Caco-2 (cell line): Measurements from ENCODE around the gene PDZD8. TPM values are rescaled to one million over a fixed set of nuclear protein-coding genes. Genes with fewer than 3 reads are reported as not detected.

ENCODE experiments used
- BruUV-seq: library from RNA; stranded (reverse); fragments of 400-500 nt; replicated peaks from 2 replicates; lab custom pipeline; 2021; lab: Mats Ljungman, UMichigan
- CTCF ChIA-PET: fragments of 300-600 bp; sonication (Branson Sonifier 250); formaldehyde crosslinking; loops from one replicate; lab custom pipeline; 2022; ENCODE audit warnings: antibody characterized with exemption; lab: Charles Lee
- POLR2A ChIA-PET: fragments of 300-600 bp; sonication (Branson Sonifier 250); formaldehyde crosslinking; loops from one replicate; lab custom pipeline; 2022; ENCODE audit warnings: antibody characterized with exemption; lab: Charles Lee
- DNase-seq, 2 experiments: peaks; one replicate each; pipeline versions ENCODE4 v3.0.0 to v3.0.0-alpha.2; 2020 to 2022
- H3K27me3 ChIP-seq: replicated peaks from 2 replicates; pipeline ENCODE4 v1.6.0; 2011; ENCODE audit warnings: low read length; ENCODE audit not compliant: control insufficient read depth, insufficient read depth
- H3K36me3 ChIP-seq: 2 replicates; pipeline ENCODE4 v1.5.1; 2011; ENCODE audit warnings: low read length; ENCODE audit not compliant: control insufficient read depth, insufficient read depth
- H3K4me1 ChIP-seq: fragments of 250-450 bp; sonication (Bioruptor Pico); 2 replicates; pipeline ENCODE4 v1.5.1; 2020; ENCODE audit warnings: mild to moderate bottlenecking
- H3K4me3 ChIP-seq: 2 replicates; pipeline ENCODE4 v1.5.1; 2011; ENCODE audit warnings: low read depth, mild to moderate bottlenecking, control low read depth, low read length
- H3K9me3 ChIP-seq: fragments of 250-450 bp; sonication (Bioruptor Pico); 2 replicates; pipeline ENCODE4 v1.5.1; 2020; ENCODE audit warnings: mild to moderate bottlenecking, moderate library complexity
- H3K27ac Mint-ChIP-seq: one replicate; pipeline ENCODE4 v1.8.0; 2022; ENCODE audit warnings: mixed read lengths; ENCODE audit not compliant: unreplicated experiment
- H3K27me3 Mint-ChIP-seq: one replicate; pipeline ENCODE4 v1.8.0; 2022; ENCODE audit warnings: mixed read lengths; ENCODE audit not compliant: insufficient read depth, unreplicated experiment
- H3K36me3 Mint-ChIP-seq: one replicate; pipeline ENCODE4 v1.8.0; 2022; ENCODE audit warnings: mild to moderate bottlenecking, mixed read lengths; ENCODE audit not compliant: insufficient read depth, unreplicated experiment
- H3K4me1 Mint-ChIP-seq: one replicate; pipeline ENCODE4 v1.8.0; 2022; ENCODE audit warnings: low read depth, mixed read lengths; ENCODE audit not compliant: unreplicated experiment
- H3K4me3 Mint-ChIP-seq: one replicate; pipeline ENCODE4 v1.8.0; 2022; ENCODE audit warnings: mild to moderate bottlenecking, moderate library complexity, mixed read lengths; ENCODE audit not compliant: unreplicated experiment
- H3K9me3 Mint-ChIP-seq: one replicate; pipeline ENCODE4 v1.8.0; 2022; ENCODE audit warnings: mixed read lengths; ENCODE audit not compliant: unreplicated experiment
- CTCF ChIP-seq, 2 experiments: fragments of 200-600 bp in 1 of 2; IDR thresholded peaks; 1 replicate in 1 of 2; 2 replicates in 1 of 2; pipeline versions ENCODE4 v1.5.1 to v1.8.0; 2011 to 2022; ENCODE audit warnings: antibody characterized with exemption in 1 of 2, control low read depth in 1 of 2, inconsistent platforms in 1 of 2, low read depth in 1 of 2, low read length in 1 of 2, mild to moderate bottlenecking in 1 of 2, moderate library complexity in 1 of 2; ENCODE audit not compliant: insufficient read depth in 1 of 2, severe bottlenecking in 1 of 2, unreplicated experiment in 1 of 2
- intact Hi-C: fragments of 100-400 bp; cut with micrococcal nuclease; formaldehyde crosslinking; loops from one replicate; pipeline ENCODE4 v1.10.0; 2022; ENCODE audit not compliant: unreplicated experiment
- total RNA-seq: library from RNA; stranded (reverse); gene quantifications from 2 replicates; pipeline ENCODE4 v1.2.3, GENCODE V29; 2022

PDZD8 gene
- total RNA-seq, 1 experiment from 2014 or later, result 49.4 TPM

GRCh38 chr10:117355072-117355471 is 20.2 kb downstream of the PDZD8 start:
- TF ChIP-seq CTCF (IDR thresholded peaks at IDR 0.05; ENCODE audit: insufficient read depth in 1 of 2, low read depth in 1 of 2, low read length in 1 of 2, severe bottlenecking in 1 of 2, unreplicated experiment in 1 of 2), result no peak
- peaks cover 15% of the 10 kb centered on the region for H3K4me1 ChIP-seq
- no peaks in the 10 kb centered on the region for H3K27me3 ChIP-seq
- H3K36me3 ChIP-seq, result no peaks in the 10 kb centered on the region; the same call in 1 of the 2 replicates
- ChIA-PET CTCF (no interaction called here), POLR2A (no interaction called here)
- Mint-ChIP-seq H3K36me3 (no peaks in the 10 kb centered on the region), H3K4me1 (peaks cover 45% of the 10 kb centered on the region), H3K9me3 (no peaks in the 10 kb centered on the region), H3K27ac (no peak overlapping the region), H3K27me3 (no peaks in the 10 kb centered on the region), H3K4me3 (no peak overlapping the region)
- DNase-seq, result no peak
- intact Hi-C loops, result no loop called here
- H3K4me3 ChIP-seq, result no peak overlapping the region
- BruUV-seq, result no TSS peak
- no peaks in the 10 kb centered on the region for H3K9me3 ChIP-seq

- ChIA-PET POLR2A (no interaction called here), CTCF (no interaction called here)
- Mint-ChIP-seq H3K27me3 (no peaks in the 10 kb centered on the region), H3K9me3 (no peaks in the 10 kb centered on the region), H3K36me3 (peaks cover 5% of the 10 kb centered on the region), H3K4me1 (peaks cover 41% of the 10 kb centered on the region), H3K27ac (no peak overlapping the region), H3K4me3 (no peak overlapping the region)
- H3K27me3 ChIP-seq, result no peaks in the 10 kb centered on the region
- intact Hi-C loops, result no loop called here
- H3K9me3 ChIP-seq, result no peaks in the 10 kb centered on the region
- no peak overlapping the region for H3K4me3 ChIP-seq
- no peak for TF ChIP-seq CTCF (IDR thresholded peaks at IDR 0.05; ENCODE audit: insufficient read depth in 1 of 2, low read depth in 1 of 2, low read length in 1 of 2, severe bottlenecking in 1 of 2, unreplicated experiment in 1 of 2)
- H3K36me3 ChIP-seq, result no peaks in the 10 kb centered on the region; the same call in 1 of the 2 replicates
- DNase-seq, result no peak
- BruUV-seq, result no TSS peak
- H3K4me1 ChIP-seq, result peaks cover 10% of the 10 kb centered on the region; the same call in 1 of the 2 replicates
Observed at GRCh38 chr10:117353684-117354083, 21.6 kb downstream of the PDZD8 start.

- no peaks in the 10 kb centered on the region for H3K9me3 ChIP-seq
Observed at GRCh38 chr10:117352724-117353123, 22.5 kb downstream of the PDZD8 start.

More at GRCh38 chr10:117352724-117353123, 22.5 kb downstream of the PDZD8 start:
- Mint-ChIP-seq H3K4me1 (peaks cover 38% of the 10 kb centered on the region), H3K4me3 (no peak overlapping the region), H3K27ac (no peak overlapping the region), H3K27me3 (no peaks in the 10 kb centered on the region), H3K9me3 (no peaks in the 10 kb centered on the region), H3K36me3 (peaks cover 5% of the 10 kb centered on the region)
- intact Hi-C loops, result no loop called here
- no peak for DNase-seq
- no TSS peak for BruUV-seq
- Histone ChIP-seq H3K36me3 (no peaks in the 10 kb centered on the region; the same call in 1 of the 2 replicates), H3K4me3 (no peak overlapping the region), H3K27me3 (no peaks in the 10 kb centered on the region), H3K4me1 (peaks cover 20% of the 10 kb centered on the region)
- POLR2A ChIA-PET, result no interaction called here
- TF ChIP-seq CTCF (IDR thresholded peaks at IDR 0.05; ENCODE audit: insufficient read depth in 1 of 2, low read depth in 1 of 2, low read length in 1 of 2, severe bottlenecking in 1 of 2, unreplicated experiment in 1 of 2), result no peak
- CTCF ChIA-PET, result interaction anchor here (0.6 kb wide), 1 partner anchor 86 kb away, joined by 9 read pairs; no protein-coding TSS in a partner anchor
